Stimulated activated naive CD8-positive, alpha-beta T cell treated with anti-CD3 and anti-CD28 coated beads, Interleukin-15, amount 100 ng/mL, for 72 hours (primary cell): ENCODE results near the gene NR3C1.
"Not testable (repeated sequence)": the region's sequence is repeated elsewhere in the genome, so short reads cannot be mapped to it uniquely, and the experiment has no call there.

ENCODE experiments used
- ATAC-seq: fragments of 150-1000 bp; cut with Tn5 transposase; 2 replicates; pipeline ENCODE4 v1.10.0; 2021; ENCODE audit warnings: mild to moderate bottlenecking, moderate library complexity
- DNase-seq, 2 donors: peaks; one replicate each; pipeline ENCODE4 v3.0.0; 2021 to 2022
- H3K27ac Mint-ChIP-seq, 2 donors: one replicate each; pipeline ENCODE4 v1.8.0; 2022; ENCODE audit warnings: mild to moderate bottlenecking in 2 of 2, mixed read lengths in 2 of 2, moderate library complexity in 2 of 2
- H3K27me3 Mint-ChIP-seq: one replicate; pipeline ENCODE4 v1.8.0; 2022; ENCODE audit warnings: mixed read lengths
- H3K4me1 Mint-ChIP-seq: one replicate; pipeline ENCODE4 v1.8.0; 2022; ENCODE audit warnings: mild to moderate bottlenecking, mixed read lengths
- H3K4me3 Mint-ChIP-seq, 2 donors: one replicate each; pipeline ENCODE4 v1.8.0; 2022; ENCODE audit warnings: mild to moderate bottlenecking in 2 of 2, mixed read lengths in 2 of 2, moderate library complexity in 1 of 2
- H3K9me3 Mint-ChIP-seq, 2 donors: one replicate each; pipeline ENCODE4 v1.8.0; 2022; ENCODE audit warnings: mixed read lengths in 2 of 2

Gene NR3C1

DNA sequence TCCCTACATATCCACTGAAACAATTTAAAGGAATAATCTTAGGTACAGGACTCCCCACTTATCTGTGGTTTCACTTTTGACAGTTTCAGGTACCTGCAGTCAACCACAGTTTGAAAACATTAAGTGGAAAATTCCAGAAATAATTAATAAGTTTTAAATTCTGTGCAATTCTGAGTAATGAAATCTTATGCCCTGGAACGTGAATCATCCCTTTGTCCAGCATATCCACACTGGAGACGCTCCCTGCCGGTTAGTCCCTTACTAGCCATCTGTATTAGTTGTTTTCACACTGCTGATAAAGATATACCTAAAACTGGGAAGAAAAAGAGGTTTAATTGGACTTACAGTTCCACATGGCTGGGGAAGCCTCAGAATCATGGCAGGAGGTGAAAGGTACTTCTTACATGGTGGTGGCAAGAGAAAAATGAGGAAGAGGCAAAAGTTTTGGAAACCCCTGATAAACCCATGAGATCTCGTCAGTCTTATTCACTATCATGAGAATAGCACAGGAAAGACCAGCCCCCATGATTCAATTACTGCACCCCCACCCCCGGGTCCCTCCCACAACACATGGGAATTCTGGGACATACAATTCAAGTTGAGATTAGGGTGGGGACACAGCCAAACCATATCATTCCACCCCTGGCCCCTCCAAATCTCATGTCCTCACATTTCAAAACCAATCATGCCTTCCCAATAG is 80.4 kb downstream of the NR3C1 start:
- H3K9me3 Mint-ChIP-seq = peaks cover 6 to 29% of the 10 kb centered on the region in 2 donors
- peak overlapping the region in 1 of 2 donors; percentile 24 for H3K4me3 Mint-ChIP-seq
- not testable (repeated sequence) for DNase-seq, H3K27ac Mint-ChIP-seq, ATAC-seq, H3K27me3 Mint-ChIP-seq
- H3K4me1 Mint-ChIP-seq = peaks cover 72% of the 10 kb centered on the region

- ATAC-seq (no peak), DNase-seq (no peak)
- Mint-ChIP-seq H3K4me1 (peaks cover 68% of the 10 kb centered on the region), H3K4me3 (no peak overlapping the region), H3K27ac (no peak overlapping the region), H3K9me3 (peaks cover 6 to 20% of the 10 kb centered on the region in 2 donors), H3K27me3 (no peaks in the 10 kb centered on the region)
Observed at GRCh38 chr5:143322176-143322575, 81.3 kb downstream of the NR3C1 start.

- H3K9me3 Mint-ChIP-seq = peaks cover under 1 to 9% of the 10 kb centered on the region in 2 donors
- ATAC-seq (no peak), DNase-seq (no peak)
- peaks cover 61% of the 10 kb centered on the region for H3K4me1 Mint-ChIP-seq
- H3K27ac Mint-ChIP-seq = peak overlapping the region in 1 of 2 donors; percentile 27
- no peaks in the 10 kb centered on the region for H3K27me3 Mint-ChIP-seq
- no peak overlapping the region for H3K4me3 Mint-ChIP-seq
Observed at GRCh38 chr5:143319437-143320227, 83.9 kb downstream of the NR3C1 start.

DNA sequence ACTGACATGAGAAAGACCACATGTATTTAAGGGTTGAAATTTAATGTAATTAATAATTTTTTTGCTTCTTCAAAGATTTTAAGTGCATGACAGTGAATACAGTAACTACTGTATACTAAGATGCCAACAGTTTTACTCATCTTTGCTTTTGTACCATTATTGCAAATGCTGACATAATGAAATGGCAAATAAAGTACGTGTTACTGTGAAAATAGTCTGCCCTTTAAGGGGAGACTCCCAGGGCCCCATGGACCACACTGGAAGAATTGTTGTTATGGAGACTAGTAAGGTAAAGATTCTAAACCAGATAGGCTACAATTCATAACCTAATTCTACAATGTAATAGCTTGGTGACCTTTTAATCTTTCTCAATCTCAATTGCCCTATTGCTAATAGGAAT is 84.7 kb downstream of the NR3C1 start:
- Mint-ChIP-seq H3K9me3 (peaks cover 0 to 1% of the 10 kb centered on the region in 2 donors), H3K27me3 (no peaks in the 10 kb centered on the region), H3K4me3 (no peak overlapping the region), H3K4me1 (peaks cover 61% of the 10 kb centered on the region), H3K27ac (no peak overlapping the region)
- no peak for ATAC-seq
- DNase-seq = no peak

- Mint-ChIP-seq H3K27ac (no peak overlapping the region), H3K4me3 (no peak overlapping the region), H3K27me3 (no peaks in the 10 kb centered on the region), H3K9me3 (no peaks in the 10 kb centered on the region), H3K4me1 (peaks cover 61% of the 10 kb centered on the region)
- no peak for DNase-seq
- ATAC-seq = no peak
Observed at GRCh38 chr5:143318270-143318669, 85.2 kb downstream of the NR3C1 start.

GRCh38 chr5:143316844-143317631 is 86.4 kb downstream of the NR3C1 start:
- no peaks in the 10 kb centered on the region for H3K9me3 Mint-ChIP-seq
- DNase-seq = no peak
- no peaks in the 10 kb centered on the region for H3K27me3 Mint-ChIP-seq
- H3K4me3 Mint-ChIP-seq = no peak overlapping the region
- peaks cover 51% of the 10 kb centered on the region for H3K4me1 Mint-ChIP-seq
- no peak overlapping the region for H3K27ac Mint-ChIP-seq
- ATAC-seq = no peak

DNA sequence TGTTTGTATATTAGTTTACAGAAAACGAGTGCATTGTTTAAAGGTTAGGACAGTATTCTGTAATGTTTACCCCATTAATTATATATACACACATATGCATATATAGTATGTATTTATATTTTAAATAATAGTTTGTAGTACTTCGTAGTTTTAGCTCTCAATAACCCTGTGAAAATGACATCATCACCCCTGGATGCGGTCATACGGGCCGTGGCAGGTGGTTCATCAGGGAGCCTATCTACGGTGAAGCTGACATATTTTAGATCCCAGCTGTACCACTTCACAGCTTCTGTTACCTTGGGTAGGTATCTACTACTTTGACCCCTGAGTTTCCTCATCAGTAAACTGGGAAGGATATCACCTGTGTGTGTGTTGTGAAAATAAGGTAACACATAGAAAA is 87.1 kb downstream of the NR3C1 start:
- Mint-ChIP-seq H3K27ac (no peak overlapping the region), H3K9me3 (no peaks in the 10 kb centered on the region), H3K4me3 (no peak overlapping the region), H3K4me1 (peaks cover 55% of the 10 kb centered on the region), H3K27me3 (no peaks in the 10 kb centered on the region)
- no peak for ATAC-seq
- DNase-seq = no peak

DNA sequence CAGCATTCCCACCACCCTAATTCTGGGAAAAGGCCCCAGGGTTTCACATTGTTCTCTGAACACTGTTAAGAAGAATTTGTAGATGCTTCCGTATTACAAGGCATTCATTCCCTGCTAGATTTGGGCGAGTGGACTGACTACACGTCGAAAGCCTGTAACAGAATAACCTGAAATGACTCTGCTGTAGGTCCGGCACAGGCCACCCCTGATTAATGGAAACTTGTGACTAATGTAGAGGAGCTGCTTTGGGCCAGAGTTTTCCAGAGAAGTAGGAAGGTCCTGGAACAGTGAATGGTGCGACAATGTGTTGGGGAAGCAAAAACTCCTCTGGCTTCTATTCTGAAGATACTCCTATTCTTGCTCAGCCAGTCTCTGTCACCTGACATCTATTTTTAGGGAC is 87.6 kb downstream of the NR3C1 start:
- ATAC-seq = no peak
- Mint-ChIP-seq H3K27ac (no peak overlapping the region), H3K9me3 (no peaks in the 10 kb centered on the region), H3K27me3 (no peaks in the 10 kb centered on the region), H3K4me1 (peaks cover 52% of the 10 kb centered on the region), H3K4me3 (no peak overlapping the region)
- DNase-seq = no peak

DNA sequence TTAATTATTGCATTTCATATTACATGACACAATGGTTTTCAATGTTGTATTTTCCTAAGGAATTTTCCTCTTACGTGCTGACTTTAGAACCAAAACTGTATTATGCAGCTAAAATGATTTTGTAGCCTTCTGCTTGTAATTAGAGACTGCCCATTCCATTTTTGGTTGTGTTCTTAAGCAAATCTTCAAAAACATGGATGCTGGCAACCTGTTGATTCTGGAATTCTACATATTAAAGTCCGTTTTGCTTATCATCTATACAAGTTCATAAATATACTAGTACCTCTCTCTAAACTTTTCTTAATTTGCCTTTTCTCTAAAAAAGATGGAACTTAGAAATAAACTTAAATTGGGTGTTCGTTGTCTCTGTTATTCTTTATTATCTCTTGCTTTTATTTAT is 88.3 kb downstream of the NR3C1 start:
- no peak for ATAC-seq
- Mint-ChIP-seq H3K4me3 (no peak overlapping the region), H3K27ac (no peak overlapping the region), H3K27me3 (no peaks in the 10 kb centered on the region), H3K4me1 (peaks cover 50% of the 10 kb centered on the region), H3K9me3 (no peaks in the 10 kb centered on the region)
- no peak for DNase-seq

GRCh38 chr5:143314659-143315058 is 88.8 kb downstream of the NR3C1 start:
- ATAC-seq (no peak), DNase-seq (no peak)
- H3K27me3 Mint-ChIP-seq = no peaks in the 10 kb centered on the region
- no peak overlapping the region for H3K27ac Mint-ChIP-seq
- no peak overlapping the region for H3K4me3 Mint-ChIP-seq
- no peaks in the 10 kb centered on the region for H3K9me3 Mint-ChIP-seq
- H3K4me1 Mint-ChIP-seq = peaks cover 50% of the 10 kb centered on the region

DNA sequence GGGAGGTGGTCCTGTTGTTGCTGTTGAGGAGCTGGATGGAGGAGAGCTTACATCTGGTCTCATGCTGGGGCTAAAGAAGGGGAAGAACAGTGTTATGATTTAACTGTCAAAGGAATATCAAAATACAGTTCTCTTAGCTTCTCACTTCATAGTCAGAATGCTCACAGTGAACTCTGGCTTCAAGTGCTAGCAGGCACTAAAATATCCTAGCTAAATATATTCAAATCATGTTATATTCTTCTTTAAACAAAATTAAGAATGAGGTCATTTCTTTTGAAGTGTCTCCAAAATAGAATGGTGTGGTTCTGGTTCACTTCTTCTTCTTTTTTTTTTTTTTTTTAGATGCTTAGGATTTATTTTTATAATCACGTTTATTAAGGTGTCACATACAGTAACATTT is 89.4 kb downstream of the NR3C1 start:
- no peak for ATAC-seq
- Mint-ChIP-seq H3K4me1 (peaks cover 47% of the 10 kb centered on the region), H3K27ac (peak overlapping the region in 1 of 2 donors; percentile 52), H3K4me3 (no peak overlapping the region), H3K27me3 (no peaks in the 10 kb centered on the region), H3K9me3 (no peaks in the 10 kb centered on the region)
- no peak for DNase-seq

GRCh38 chr5:143313298-143313852 is 90.1 kb downstream of the NR3C1 start:
- Mint-ChIP-seq H3K4me3 (peak overlapping the region in 1 of 2 donors; percentile 32), H3K9me3 (peaks cover 0 to 4% of the 10 kb centered on the region in 2 donors), H3K4me1 (peaks cover 43% of the 10 kb centered on the region), H3K27ac (peak overlapping the region in 1 of 2 donors; percentile 52), H3K27me3 (no peaks in the 10 kb centered on the region)
- no peak for DNase-seq
- ATAC-seq = peak; percentile 54

DNA sequence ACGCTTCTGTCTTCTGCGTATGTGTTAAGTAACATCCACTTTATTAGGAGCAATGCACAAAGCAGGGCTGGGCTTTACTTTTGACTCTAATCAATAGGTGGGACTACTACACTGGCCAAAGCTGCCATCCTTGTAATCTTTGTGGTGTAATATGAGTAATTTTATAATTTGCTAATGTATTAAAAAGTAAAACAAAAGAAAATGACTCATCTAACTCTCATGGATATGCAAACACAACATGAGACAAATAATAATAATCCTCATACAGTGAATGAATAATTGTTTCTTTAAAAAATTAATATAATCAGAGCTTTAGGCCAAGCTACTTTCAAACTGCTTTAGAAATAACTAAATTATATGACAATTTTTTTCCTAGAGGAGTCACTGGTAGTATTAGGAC is 90.7 kb downstream of the NR3C1 start:
- no peak overlapping the region for H3K4me3 Mint-ChIP-seq
- H3K4me1 Mint-ChIP-seq = peaks cover 43% of the 10 kb centered on the region
- peaks cover 0 to 4% of the 10 kb centered on the region in 2 donors for H3K9me3 Mint-ChIP-seq

GRCh38 chr5:143311955-143312354 is 91.5 kb downstream of the NR3C1 start:
- Mint-ChIP-seq H3K27me3 (no peaks in the 10 kb centered on the region), H3K4me3 (no peak overlapping the region), H3K9me3 (peaks cover 0 to 4% of the 10 kb centered on the region in 2 donors), H3K27ac (no peak overlapping the region), H3K4me1 (peaks cover 37% of the 10 kb centered on the region)
- ATAC-seq = no peak
- DNase-seq = no peak

More for the DNA sequence above, 90.7 kb downstream of the NR3C1 start:
- ATAC-seq = no peak
- no peak for DNase-seq
- Mint-ChIP-seq H3K27ac (no peak overlapping the region), H3K27me3 (no peaks in the 10 kb centered on the region)

DNA sequence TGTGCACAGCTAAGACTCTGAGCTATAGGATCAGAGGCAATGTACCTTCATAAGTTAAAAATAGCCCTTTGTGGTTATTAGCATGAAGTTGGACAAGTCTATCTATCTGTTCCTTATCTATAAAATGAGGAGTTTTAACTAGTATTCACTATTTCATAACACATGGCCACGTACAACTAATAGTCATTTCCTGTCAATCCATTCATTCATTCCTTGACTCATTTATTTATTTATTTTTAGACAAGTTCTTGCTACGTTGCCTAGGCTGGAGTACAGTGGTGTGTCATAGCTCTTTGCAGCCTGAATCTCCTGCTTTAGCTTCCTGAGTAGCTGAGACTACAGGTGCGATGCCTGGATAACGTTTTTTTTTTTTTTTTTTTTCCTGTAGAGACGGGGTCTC is 92.1 kb downstream of the NR3C1 start:
- Mint-ChIP-seq H3K27ac (no peak overlapping the region), H3K4me3 (no peak overlapping the region), H3K9me3 (peaks cover 0 to 4% of the 10 kb centered on the region in 2 donors), H3K27me3 (no peaks in the 10 kb centered on the region), H3K4me1 (peaks cover 37% of the 10 kb centered on the region)
- no peak for DNase-seq
- no peak for ATAC-seq
